PC-9 (cell line): ENCODE measurements around the gene ELMOD1. TPM values are rescaled to one million over a fixed set of nuclear protein-coding genes. Genes with fewer than 3 reads are reported as not detected.

Source experiments
- BruUV-seq: library from RNA; stranded (reverse); fragments of 400-500 nt; replicated peaks from 2 replicates; lab custom pipeline; 2021; lab: Mats Ljungman, UMichigan
- CTCF ChIA-PET: fragments of 300-600 bp; sonication (Branson Sonifier 250); formaldehyde crosslinking; loops from one replicate; lab custom pipeline; 2022; ENCODE audit warnings: antibody characterized with exemption; lab: Charles Lee
- POLR2A ChIA-PET: fragments of 300-600 bp; sonication (Branson Sonifier 250); formaldehyde crosslinking; loops from one replicate; lab custom pipeline; 2022; ENCODE audit warnings: antibody characterized with exemption; ENCODE audit not compliant: unreplicated experiment; lab: Charles Lee
- DNase-seq, 2 experiments: peaks; one replicate each; pipeline versions ENCODE4 v3.0.0 to v3.0.0-alpha.2; 2015 to 2022; ENCODE audit warnings: mixed read lengths in 1 of 2
- H2AFZ ChIP-seq: fragments of 200-600 bp; sonication (generic); 2 replicates; pipeline ENCODE4 v1.8.1; 2017; ENCODE audit warnings: antibody characterized with exemption
- H3F3A ChIP-seq: fragments of 200-600 bp; sonication (generic); 2 replicates; pipeline ENCODE4 v1.8.1; 2017; ENCODE audit warnings: antibody characterized with exemption, mild to moderate bottlenecking, low read depth; ENCODE audit not compliant: insufficient read depth
- H3K27ac ChIP-seq: fragments of 200-600 bp; sonication (generic); 2 replicates; pipeline ENCODE4 v1.6.1; 2016; ENCODE audit warnings: mixed run types
- H3K27me3 ChIP-seq: fragments of 200-600 bp; sonication (generic); 2 replicates; pipeline ENCODE4 v1.6.1; 2016; ENCODE audit warnings: low read depth, mixed run types; ENCODE audit not compliant: insufficient read depth
- H3K36me3 ChIP-seq: fragments of 200-600 bp; sonication (generic); 2 replicates; pipeline ENCODE4 v1.6.1; 2016; ENCODE audit warnings: low read depth, mixed run types
- H3K4me1 ChIP-seq: fragments of 200-600 bp; sonication (generic); replicated peaks from 2 replicates; pipeline ENCODE4 v1.6.1; 2016; ENCODE audit warnings: mixed run types; ENCODE audit not compliant: insufficient read depth
- H3K4me2 ChIP-seq: fragments of 200-600 bp; sonication (generic); 2 replicates; pipeline ENCODE4 v1.6.1; 2017; ENCODE audit warnings: mixed run types
- H3K4me3 ChIP-seq: fragments of 200-600 bp; sonication (generic); 2 replicates; pipeline ENCODE4 v1.6.1; 2016; ENCODE audit warnings: mixed run types
- H3K79me2 ChIP-seq: fragments of 200-600 bp; sonication (generic); 2 replicates; pipeline ENCODE4 v1.6.1; 2017; ENCODE audit warnings: low read depth, mixed run types
- H3K9me2 ChIP-seq: fragments of 200-600 bp; sonication (generic); 2 replicates; pipeline ENCODE4 v1.8.1; 2017; ENCODE audit warnings: mild to moderate bottlenecking; ENCODE audit not compliant: insufficient read depth
- H3K9me3 ChIP-seq: fragments of 200-600 bp; sonication (generic); 2 replicates; pipeline ENCODE4 v1.8.1; 2016; ENCODE audit warnings: low read depth; ENCODE audit not compliant: insufficient read depth
- H4K20me1 ChIP-seq: fragments of 200-600 bp; sonication (generic); 2 replicates; pipeline ENCODE4 v1.8.1; 2017; ENCODE audit not compliant: insufficient read depth
- CTCF ChIP-seq: fragments of 200-600 bp; sonication (generic); conservative IDR thresholded peaks from 2 replicates; pipeline ENCODE4 v1.6.1; 2017; ENCODE audit warnings: mixed run types, antibody characterized with exemption, mild to moderate bottlenecking, moderate library complexity
- EZH2 ChIP-seq: fragments of 200-600 bp; sonication (generic); IDR thresholded peaks from 2 replicates; pipeline ENCODE4 v1.8.0; 2017; ENCODE audit warnings: antibody characterized with exemption, low read depth
- intact Hi-C: fragments of 100-400 bp; cut with micrococcal nuclease; formaldehyde crosslinking; loops from one replicate; pipeline ENCODE4 v1.10.0; 2022; ENCODE audit not compliant: unreplicated experiment
- total RNA-seq: library from RNA; stranded (reverse); gene quantifications from 2 replicates; pipeline ENCODE4 v1.2.3, GENCODE V29; 2021

The ELMOD1 gene
- total RNA-seq, 1 experiment from 2014 or later = not detected

- CTCF ChIA-PET = no interaction called here
- DNase-seq = no peak
- Histone ChIP-seq H3K27me3 (no peaks in the 10 kb centered on the region), H2AFZ (no peak within 1 kb of the TSS), H3K4me1 (no peaks in the 10 kb centered on the region), H3K9me2 (no peaks in the 10 kb centered on the region), H3K9me3 (no peaks in the 10 kb centered on the region), H4K20me1 (no peaks in the 10 kb centered on the region), H3K79me2 (no peaks in the 10 kb centered on the region), H3K27ac (no peak within 1 kb of the TSS), H3K4me3 (no peak within 1 kb of the TSS), H3K36me3 (no peaks in the 10 kb centered on the region), H3F3A (no peaks in the 10 kb centered on the region), H3K4me2 (no peak within 1 kb of the TSS)
- no TSS peak for BruUV-seq
- intact Hi-C loops = no loop called here
- TF ChIP-seq EZH2 (no peak), CTCF (no peak)
- POLR2A ChIA-PET = no interaction called here
These were observed 121.2 kb downstream of the ELMOD1 start, which contains the start of gene SLN for GRCh38 chr11:107711861-107712755. TSS of gene SLN (minus strand) at chr11:107712056.

DNA sequence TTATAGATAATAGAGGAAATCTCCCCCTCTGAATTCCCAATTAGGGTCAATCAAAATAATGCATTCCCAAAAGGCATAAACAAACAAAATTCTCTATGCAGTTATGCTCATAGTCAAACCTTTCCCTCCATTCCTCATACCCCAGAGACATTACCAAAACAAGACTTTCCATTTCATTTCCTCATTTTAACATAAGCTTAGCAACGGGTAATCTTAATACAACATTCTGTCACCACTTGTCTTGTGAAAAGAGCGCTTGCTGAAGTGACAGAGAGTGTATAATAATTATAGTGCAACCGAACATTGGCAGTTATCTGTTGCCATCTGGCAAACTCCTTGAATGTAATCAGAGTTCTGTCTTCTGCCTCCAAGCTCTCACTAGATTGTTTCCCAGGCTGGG is 122.1 kb downstream of the ELMOD1 start:
- Histone ChIP-seq H3K27ac (no peak overlapping the region), H3K4me2 (no peak overlapping the region), H3K4me3 (no peak overlapping the region), H3K79me2 (no peaks in the 10 kb centered on the region), H2AFZ (no peak overlapping the region), H3F3A (no peaks in the 10 kb centered on the region), H4K20me1 (no peaks in the 10 kb centered on the region), H3K4me1 (no peaks in the 10 kb centered on the region), H3K9me3 (no peaks in the 10 kb centered on the region), H3K9me2 (no peaks in the 10 kb centered on the region), H3K27me3 (no peaks in the 10 kb centered on the region), H3K36me3 (no peaks in the 10 kb centered on the region)
- no peak for DNase-seq
- intact Hi-C loops = no loop called here
- ChIA-PET POLR2A (interaction anchor here (0.7 kb wide), 1 partner anchor 37 kb away, joined by 3 read pairs; no protein-coding TSS in a partner anchor), CTCF (no interaction called here)
- no TSS peak for BruUV-seq
- no peak for TF ChIP-seq EZH2
- TF ChIP-seq CTCF = no peak

Other genes with a start within 250 kb of the ELMOD1 start
- 11.9 and 12.1 TPM in 2 replicates for gene CWF19L2, start 133.3 kb upstream of the ELMOD1 start, total RNA-seq
- gene ALKBH8, start 25.4 kb upstream of the ELMOD1 start, total RNA-seq = 4.2 and 4.4 TPM in 2 replicates
- gene SLN, start 120.9 kb downstream of the ELMOD1 start, total RNA-seq = not detected in 2 replicates